ENCODE data around the gene WNT7B.

WNT7B gene

GRCh38 chr22:45984316-45984916 is 7.5 kb upstream of the WNT7B start:
- TF ChIP-seq CTCF (IDR thresholded peaks at IDR 0.05; ENCODE audit: insufficient read depth, low read depth, low read length, missing control alignments): no peak
- DNase-seq (ENCODE audit: low read depth): no peak
- H3K4me3 ChIP-seq (ENCODE audit: low read length): no peak overlapping the region

DNA sequence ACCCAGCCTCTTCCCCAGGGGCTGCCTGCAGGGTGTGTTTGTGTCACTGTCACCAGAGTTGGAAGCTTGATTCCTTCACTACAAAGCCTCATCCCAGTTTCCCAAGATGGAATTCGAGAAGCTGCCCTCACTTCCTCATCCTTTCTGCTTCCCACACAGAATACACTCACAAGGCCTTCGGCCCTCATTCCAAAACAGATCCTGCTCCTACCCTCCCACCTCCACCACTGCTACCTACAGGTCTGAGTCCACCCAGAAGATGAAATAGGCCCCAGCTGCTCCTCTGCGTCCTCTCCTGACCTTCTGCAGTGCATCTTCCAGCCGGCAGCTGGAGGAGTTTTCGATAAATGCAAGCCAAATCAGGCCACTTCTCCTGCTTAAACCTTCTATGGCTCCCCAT is 6.8 kb upstream of the WNT7B start:
- no peak for DNase-seq (ENCODE audit: low read depth)
- no peak overlapping the region for H3K4me3 ChIP-seq (ENCODE audit: low read length)
- no peak for TF ChIP-seq CTCF (IDR thresholded peaks at IDR 0.05; ENCODE audit: insufficient read depth, low read depth, low read length, missing control alignments)

DNA sequence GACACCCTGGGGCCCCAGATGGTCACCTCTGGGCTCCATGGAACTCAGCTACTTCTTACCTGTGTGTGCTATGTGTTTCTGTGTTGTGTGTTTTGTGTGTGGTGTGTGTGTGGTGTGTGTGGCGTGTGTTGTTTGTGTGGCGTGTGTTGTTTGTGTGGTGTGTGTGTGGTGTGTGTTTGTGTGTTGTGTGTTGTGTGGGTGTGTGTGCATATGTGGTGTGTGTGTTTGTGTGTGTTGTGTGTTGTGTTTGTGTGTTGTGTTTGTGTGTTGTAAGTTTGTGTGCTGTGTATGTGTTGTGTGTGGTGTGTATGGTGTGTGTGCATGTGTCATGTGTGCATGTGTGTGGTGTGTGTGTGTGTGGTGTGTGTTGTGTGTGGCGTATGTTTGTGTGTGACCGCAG is 3.8 kb upstream of the WNT7B start:
- DNase-seq (ENCODE audit: low read depth): no peak
- no peak overlapping the region for H3K4me3 ChIP-seq (ENCODE audit: low read length)
- no peak for TF ChIP-seq CTCF (IDR thresholded peaks at IDR 0.05; ENCODE audit: insufficient read depth, low read depth, low read length, missing control alignments)

DNA sequence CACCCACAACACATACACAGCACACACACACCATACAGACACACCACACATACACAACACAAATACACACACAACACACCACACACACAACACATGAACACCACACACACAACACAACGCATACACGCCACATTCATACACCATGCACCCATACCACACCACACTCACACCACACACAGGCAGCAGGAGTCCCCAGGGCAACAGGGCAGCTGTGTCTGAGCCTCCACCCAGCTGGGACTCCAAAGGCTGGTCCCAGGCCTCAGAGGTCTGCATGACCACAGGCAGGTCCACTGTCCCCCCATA is 3.3 kb upstream of the WNT7B start:
- no peak overlapping the region for H3K4me3 ChIP-seq (ENCODE audit: low read length)
- no peak for TF ChIP-seq CTCF (IDR thresholded peaks at IDR 0.05; ENCODE audit: insufficient read depth, low read depth, low read length, missing control alignments)
- no peak for DNase-seq (ENCODE audit: low read depth)

DNA sequence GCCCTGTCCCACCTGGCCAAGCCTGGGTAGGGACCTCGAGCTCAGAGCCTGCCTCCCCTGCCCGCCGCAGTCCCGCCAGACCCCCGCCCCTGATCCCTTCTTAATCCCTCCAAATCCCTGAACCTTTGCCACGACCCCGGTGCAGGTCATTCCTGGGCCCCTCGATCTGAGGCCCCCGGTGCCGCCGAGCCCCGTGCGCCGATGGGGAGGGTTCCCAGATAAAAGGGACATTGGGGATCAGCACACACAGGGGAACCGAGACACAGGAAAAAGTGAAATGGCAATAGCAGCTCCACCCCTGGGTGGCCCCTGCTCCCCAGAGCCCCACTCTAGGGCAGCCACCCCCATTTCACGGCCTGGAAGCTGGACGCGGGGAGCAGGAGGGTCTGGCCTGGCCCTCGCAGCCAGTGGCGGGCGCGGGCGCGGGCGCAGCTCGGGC is 1.3 kb upstream of the WNT7B start:
- no peak for TF ChIP-seq CTCF (IDR thresholded peaks at IDR 0.05; ENCODE audit: insufficient read depth, low read depth, low read length, missing control alignments)
- no peak overlapping the region for H3K4me3 ChIP-seq (ENCODE audit: low read length)
- no peak for DNase-seq (ENCODE audit: low read depth)

GRCh38 chr22:45977551-45978274 is 751 bp upstream of the WNT7B start:
- no peak overlapping the region for H3K4me3 ChIP-seq (ENCODE audit: low read length)
- no peak for TF ChIP-seq CTCF (IDR thresholded peaks at IDR 0.05; ENCODE audit: insufficient read depth, low read depth, low read length, missing control alignments)
- DNase-seq (ENCODE audit: low read depth): peak; percentile 38

Data from epithelial cell of esophagus (primary cell).